Measurements from ENCODE around the gene NOS3.

DNA sequence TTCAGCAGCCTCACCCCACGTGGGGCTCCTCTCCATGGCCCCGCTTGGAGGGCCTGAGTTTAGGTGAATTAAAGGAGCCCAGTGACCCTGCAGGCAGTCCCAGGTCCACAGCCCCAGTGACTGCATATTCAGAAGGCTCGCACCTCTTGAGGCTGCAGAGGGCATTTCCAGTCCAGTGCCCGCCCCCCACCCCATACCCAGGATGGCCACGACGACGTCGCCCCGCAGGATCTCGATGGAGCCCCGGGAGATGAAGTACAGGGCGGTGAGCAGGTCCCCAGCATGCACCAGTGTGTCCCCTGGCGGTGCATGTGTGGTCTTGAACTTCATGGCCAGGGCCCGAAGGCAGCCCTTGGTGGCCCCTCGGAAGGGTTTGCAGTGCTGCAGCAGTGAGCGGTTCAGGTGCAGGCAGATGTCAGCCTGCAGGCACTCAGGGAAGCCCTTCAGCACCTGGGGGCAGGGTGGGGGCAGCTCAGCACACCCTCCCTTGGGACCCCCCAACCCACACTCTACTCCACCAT is 40.8 kb upstream of the NOS3 start:
- TF ChIP-seq CTCF (IDR thresholded peaks at IDR 0.05): no peak
- no peak for TF ChIP-seq POLR2A (IDR thresholded peaks at IDR 0.05)
